GM12801 (cell line): Measurements from ENCODE around the gene WWTR1.

Source experiments
- CTCF ChIP-seq: IDR thresholded peaks from one replicate; pipeline ENCODE4 v1.5.1; 2011; ENCODE audit warnings: control low read depth; ENCODE audit not compliant: insufficient read length; ENCODE audit errors: extremely low read depth

The WWTR1 gene

GRCh38 chr3:149596134-149596770, 61.6 kb downstream of the WWTR1 start:
- TF ChIP-seq CTCF, result no peak

GRCh38 chr3:149593418-149594160, 64.2 kb downstream of the WWTR1 start:
- no peak for TF ChIP-seq CTCF

- TF ChIP-seq CTCF, result no peak
Observed at GRCh38 chr3:149592758-149593240, 65.0 kb downstream of the WWTR1 start.

GRCh38 chr3:149590691-149591441, 67.0 kb downstream of the WWTR1 start:
- no peak for TF ChIP-seq CTCF

GRCh38 chr3:149589332-149589731, 68.5 kb downstream of the WWTR1 start:
- no peak for TF ChIP-seq CTCF

- TF ChIP-seq CTCF, result no peak
Observed at GRCh38 chr3:149588909-149589308, 68.9 kb downstream of the WWTR1 start.

- TF ChIP-seq CTCF, result no peak
Observed at GRCh38 chr3:149587383-149587782, 70.4 kb downstream of the WWTR1 start.
